CD14-positive monocyte (primary cell): ENCODE measurements around the gene SEMA4D. TPM values are rescaled to one million over a fixed set of nuclear protein-coding genes. Genes with fewer than 3 reads are reported as not detected.
A peak's percentile ranks its signal among the peaks of the same experiment; 100 is the strongest.

Source experiments
- DNase-seq, 3 donors: peaks; one replicate each; pipeline ENCODE4 v3.0.0-alpha.2; 2011 to 2022
- H2AFZ ChIP-seq: 2 replicates; pipeline ENCODE4 v1.6.0; 2012; ENCODE audit warnings: mild to moderate bottlenecking, low read depth, low read length, inconsistent platforms; ENCODE audit not compliant: insufficient read depth, poor library complexity, severe bottlenecking
- H3K27ac ChIP-seq, 2 donors: 1 replicate in 1 of 2; 2 replicates in 1 of 2; pipeline ENCODE4 v1.5.1; 2012 to 2013; ENCODE audit warnings: low read length in 2 of 2, control low read depth in 1 of 2, inconsistent platforms in 1 of 2, low read depth in 1 of 2, mild to moderate bottlenecking in 1 of 2
- H3K27me3 ChIP-seq, 2 donors: one replicate each; pipeline versions ENCODE4 v1.6.0 to v1.6.1; 2011 to 2013; ENCODE audit warnings: low read length in 2 of 2; ENCODE audit not compliant: control insufficient read depth in 2 of 2, insufficient read depth in 2 of 2
- H3K36me3 ChIP-seq, 2 donors: replicated peaks in 1 of 2; 1 replicate in 1 of 2; 2 replicates in 1 of 2; pipeline versions ENCODE4 v1.5.1 to v1.6.1; 2012 to 2013; ENCODE audit warnings: low read length in 2 of 2, control low read depth in 1 of 2, inconsistent platforms in 1 of 2, mild to moderate bottlenecking in 1 of 2; ENCODE audit not compliant: insufficient read depth in 2 of 2, control insufficient read depth in 1 of 2
- H3K4me1 ChIP-seq, 2 donors: 1 replicate in 1 of 2; 2 replicates in 1 of 2; pipeline versions ENCODE4 v1.5.1 to v1.6.1; 2012 to 2013; ENCODE audit warnings: low read length in 2 of 2, control low read depth in 1 of 2, inconsistent platforms in 1 of 2, mild to moderate bottlenecking in 1 of 2, moderate library complexity in 1 of 2; ENCODE audit not compliant: insufficient read depth in 2 of 2, control insufficient read depth in 1 of 2
- H3K4me2 ChIP-seq: replicated peaks from 2 replicates; pipeline ENCODE3; 2012; ENCODE audit warnings: low read length, moderate library complexity, mild to moderate bottlenecking; ENCODE audit not compliant: poor library complexity, severe bottlenecking; ENCODE audit errors: extremely low read depth
- H3K4me3 ChIP-seq, 3 experiments: fragments of 200-600 bp in 1 of 3; sonication (generic) in 1 of 3; replicated peaks in 1 of 3; 1 replicate in 2 of 3; 2 replicates in 1 of 3; pipeline ENCODE4 v1.5.1; 2011 to 2013; ENCODE audit warnings: low read length in 3 of 3, mild to moderate bottlenecking in 3 of 3, control low read depth in 2 of 3, low read depth in 2 of 3, inconsistent platforms in 1 of 3, moderate library complexity in 1 of 3
- H3K79me2 ChIP-seq: 2 replicates; pipeline ENCODE4 v1.6.0; 2012; ENCODE audit warnings: mild to moderate bottlenecking, control low read depth, inconsistent platforms, low read length, moderate library complexity; ENCODE audit not compliant: insufficient read depth
- H3K9ac ChIP-seq: 2 replicates; pipeline ENCODE4 v1.6.0; 2017; ENCODE audit warnings: low read length, mild to moderate bottlenecking; ENCODE audit not compliant: insufficient read depth, poor library complexity, severe bottlenecking
- H3K9me3 ChIP-seq, 2 donors: replicated peaks in 1 of 2; 1 replicate in 1 of 2; 2 replicates in 1 of 2; pipeline versions ENCODE4 v1.5.1 to v1.6.1; 2012 to 2013; ENCODE audit warnings: low read length in 2 of 2, control low read depth in 1 of 2; ENCODE audit not compliant: control insufficient read depth in 1 of 2, insufficient read depth in 1 of 2
- H4K20me1 ChIP-seq: 2 replicates; pipeline ENCODE4 v1.6.0; 2012; ENCODE audit warnings: mild to moderate bottlenecking, low read length, control low read depth, moderate library complexity; ENCODE audit not compliant: insufficient read depth
- H3K27ac Mint-ChIP-seq, 7 donors: one replicate each; pipeline ENCODE4 v1.8.0; 2020; ENCODE audit warnings: mild to moderate bottlenecking in 7 of 7, mixed read lengths in 7 of 7, moderate library complexity in 6 of 7, inconsistent platforms in 2 of 7
- H3K27me3 Mint-ChIP-seq, 3 donors: one replicate each; pipeline ENCODE4 v1.8.0; 2021 to 2022; ENCODE audit warnings: low read depth in 3 of 3, mild to moderate bottlenecking in 3 of 3, mixed read lengths in 3 of 3, moderate library complexity in 3 of 3, inconsistent platforms in 1 of 3
- H3K36me3 Mint-ChIP-seq, 2 donors: one replicate each; pipeline ENCODE4 v1.8.0; 2020; ENCODE audit warnings: mixed read lengths in 2 of 2, inconsistent platforms in 1 of 2, mild to moderate bottlenecking in 1 of 2
- H3K4me1 Mint-ChIP-seq: one replicate; pipeline ENCODE4 v1.8.0; 2020; ENCODE audit warnings: mild to moderate bottlenecking, mixed read lengths
- H3K4me3 Mint-ChIP-seq, 2 donors: one replicate each; pipeline ENCODE4 v1.8.0; 2020; ENCODE audit warnings: mild to moderate bottlenecking in 2 of 2, mixed read lengths in 2 of 2, moderate library complexity in 1 of 2
- H3K9me3 Mint-ChIP-seq, 7 donors: one replicate each; pipeline ENCODE4 v1.8.0; 2020 to 2022; ENCODE audit warnings: mixed read lengths in 7 of 7, mild to moderate bottlenecking in 6 of 7, moderate library complexity in 6 of 7, inconsistent platforms in 2 of 7
- whole genome bisulfite sequencing: methylation state at CpG from one replicate; pipeline ENCODE4 v1.1.5; 2013; ENCODE audit warnings: missing lambda C conversion rate; ENCODE audit not compliant: insufficient coverage; 5-methylcytosine and 5-hydroxymethylcytosine counted together
- intact Hi-C, 2 donors: fragments of 100-400 bp; cut with micrococcal nuclease; formaldehyde crosslinking; loops; one replicate each; pipeline versions ENCODE4 v1.15.0 to v1.15.1; 2023
- polyA plus RNA-seq, 3 donors: library from polyadenylated mRNA; depleted of rRNA in 1 of 3; unstranded in 2 of 3; stranded (reverse) in 1 of 3; fragments of 300-500 nt in 2 of 3; fragments of >200 nt in 1 of 3; fragmentation: Illumina TruSeq in 2 of 3; gene quantifications; 1 replicate in 2 of 3; 2 replicates in 1 of 3; pipeline ENCODE4 v1.2.3, GENCODE V29; 2012 to 2021
- TF ChIP-seq, protein P1 (sequence below): fragments of 200-600 bp; IDR thresholded peaks from one replicate; pipeline ENCODE4 v1.8.0; 2022; ENCODE audit warnings: antibody characterized with exemption, mild to moderate bottlenecking

Gene SEMA4D
- polyA plus RNA-seq, 3 donors = 28.2 to 117 (median 28.6) TPM

DNA sequence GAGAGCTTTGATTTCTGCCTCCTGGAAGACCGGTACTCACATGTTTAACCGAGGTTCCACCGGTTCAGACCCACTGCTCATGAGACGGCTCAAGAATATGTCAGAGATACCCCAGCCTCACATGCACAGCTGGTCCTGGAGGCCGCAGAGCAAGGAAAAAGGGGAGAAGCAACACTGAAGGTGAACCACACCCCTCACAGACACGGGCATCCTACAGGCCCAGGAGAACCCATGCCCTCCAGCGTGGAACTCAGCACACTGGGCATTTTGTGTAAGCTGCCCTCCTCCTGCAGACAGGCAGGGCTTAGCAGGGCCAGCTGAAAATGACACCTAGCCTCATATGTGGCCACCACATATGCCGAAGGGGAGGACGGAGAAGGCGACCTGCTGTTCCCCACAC is 37.4 kb downstream of the SEMA4D start:
- Histone ChIP-seq H3K27me3 (no peaks in the 10 kb centered on the region), H2AFZ (no peak overlapping the region), H3K9me3 (no peaks in the 10 kb centered on the region), H3K4me3 (no peak overlapping the region), H3K4me1 (peaks cover 54 to 62% of the 10 kb centered on the region in 2 donors), H3K36me3 (peaks cover 9 to 35% of the 10 kb centered on the region in 2 donors), H3K79me2 (peaks cover 99% of the 10 kb centered on the region), H3K27ac (no peak overlapping the region), H3K9ac (no peak overlapping the region), H4K20me1 (peaks cover 100% of the 10 kb centered on the region), H3K4me2 (no peak overlapping the region)
- WGBS = 95% methylated on average over 6 of the region's 10 CpGs
- H3K27me3 Mint-ChIP-seq = no peaks in the 10 kb centered on the region
- intact Hi-C loops = no loop called here
- DNase-seq = no peak
- peaks cover 41 to 46% of the 10 kb centered on the region in 2 donors for H3K36me3 Mint-ChIP-seq
- H3K9me3 Mint-ChIP-seq = peaks cover 0 to 3% (median 0%) of the 10 kb centered on the region in 7 donors
- TF ChIP-seq, protein P1, sequence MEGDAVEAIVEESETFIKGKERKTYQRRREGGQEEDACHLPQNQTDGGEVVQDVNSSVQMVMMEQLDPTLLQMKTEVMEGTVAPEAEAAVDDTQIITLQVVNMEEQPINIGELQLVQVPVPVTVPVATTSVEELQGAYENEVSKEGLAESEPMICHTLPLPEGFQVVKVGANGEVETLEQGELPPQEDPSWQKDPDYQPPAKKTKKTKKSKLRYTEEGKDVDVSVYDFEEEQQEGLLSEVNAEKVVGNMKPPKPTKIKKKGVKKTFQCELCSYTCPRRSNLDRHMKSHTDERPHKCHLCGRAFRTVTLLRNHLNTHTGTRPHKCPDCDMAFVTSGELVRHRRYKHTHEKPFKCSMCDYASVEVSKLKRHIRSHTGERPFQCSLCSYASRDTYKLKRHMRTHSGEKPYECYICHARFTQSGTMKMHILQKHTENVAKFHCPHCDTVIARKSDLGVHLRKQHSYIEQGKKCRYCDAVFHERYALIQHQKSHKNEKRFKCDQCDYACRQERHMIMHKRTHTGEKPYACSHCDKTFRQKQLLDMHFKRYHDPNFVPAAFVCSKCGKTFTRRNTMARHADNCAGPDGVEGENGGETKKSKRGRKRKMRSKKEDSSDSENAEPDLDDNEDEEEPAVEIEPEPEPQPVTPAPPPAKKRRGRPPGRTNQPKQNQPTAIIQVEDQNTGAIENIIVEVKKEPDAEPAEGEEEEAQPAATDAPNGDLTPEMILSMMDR = no peak
- peaks cover 69% of the 10 kb centered on the region for H3K4me1 Mint-ChIP-seq
- no peak overlapping the region for H3K4me3 Mint-ChIP-seq
- H3K27ac Mint-ChIP-seq = peak overlapping the region in 1 of 7 donors; percentile 6

DNA sequence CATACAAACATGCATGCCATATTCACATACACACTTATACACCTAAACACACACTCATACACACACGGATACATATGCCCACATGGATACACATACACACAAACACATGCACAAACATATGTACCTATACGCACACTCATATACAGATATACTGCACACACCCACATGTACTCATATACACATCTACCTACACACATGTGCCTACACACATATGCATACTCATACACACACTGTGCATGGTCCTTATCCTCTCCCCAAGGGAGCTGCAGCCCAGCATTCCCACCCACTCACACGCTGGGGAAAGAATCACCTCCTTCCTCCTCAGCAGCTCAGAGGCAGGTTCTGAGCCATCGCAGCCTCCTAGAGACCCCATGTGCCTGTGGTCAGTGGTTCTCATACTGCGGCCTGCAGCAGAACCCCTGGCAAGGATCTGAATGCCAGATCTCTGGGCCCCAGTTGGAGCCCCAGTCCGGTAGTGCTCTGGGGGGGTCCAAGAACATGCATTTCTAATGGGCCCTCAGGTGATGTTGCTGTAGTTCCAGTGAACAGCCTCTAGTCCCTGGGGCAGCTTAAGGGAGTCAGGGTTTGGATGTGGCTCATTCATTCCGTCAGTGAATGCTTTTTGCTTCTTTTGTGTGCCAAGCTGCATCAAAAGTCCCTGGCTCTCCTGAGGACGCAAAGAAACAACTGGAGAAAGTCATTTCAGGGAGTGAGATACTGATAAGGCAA is 39.0 kb downstream of the SEMA4D start:
- Histone ChIP-seq H3K27ac (no peak overlapping the region), H3K4me3 (no peak overlapping the region), H2AFZ (no peak overlapping the region), H3K79me2 (peaks cover 99% of the 10 kb centered on the region), H3K4me2 (no peak overlapping the region), H3K9me3 (no peaks in the 10 kb centered on the region), H3K9ac (no peak overlapping the region), H3K27me3 (no peaks in the 10 kb centered on the region), H4K20me1 (peaks cover 100% of the 10 kb centered on the region), H3K4me1 (peaks cover 48 to 56% of the 10 kb centered on the region in 2 donors), H3K36me3 (peaks cover 24 to 49% of the 10 kb centered on the region in 2 donors)
- H3K4me1 Mint-ChIP-seq = peaks cover 64% of the 10 kb centered on the region
- no peak overlapping the region for H3K4me3 Mint-ChIP-seq
- no peaks in the 10 kb centered on the region for H3K27me3 Mint-ChIP-seq
- H3K9me3 Mint-ChIP-seq = peaks cover 0 to 3% (median 0%) of the 10 kb centered on the region in 7 donors
- peak overlapping the region in 1 of 7 donors; percentile 23 for H3K27ac Mint-ChIP-seq
- TF ChIP-seq, protein P1 = no peak
- WGBS = 93% methylated on average over 7 of the region's 8 CpGs
- DNase-seq = no peak
- intact Hi-C loops = no loop called here
- H3K36me3 Mint-ChIP-seq = peaks cover 48 to 60% of the 10 kb centered on the region in 2 donors
